NB4 (cell line): ENCODE data around the gene TYRO3.

Experiments
- POLR2A ChIP-seq: IDR thresholded peaks from 2 replicates; pipeline ENCODE4 v1.6.1; 2011; ENCODE audit warnings: mild to moderate bottlenecking; ENCODE audit not compliant: insufficient read length; ENCODE audit errors: extremely low read depth
- TF ChIP-seq, protein P1 (sequence below): IDR thresholded peaks from one replicate; pipeline ENCODE4 v1.5.1; 2012; ENCODE audit warnings: low read depth, low read length

DNA sequence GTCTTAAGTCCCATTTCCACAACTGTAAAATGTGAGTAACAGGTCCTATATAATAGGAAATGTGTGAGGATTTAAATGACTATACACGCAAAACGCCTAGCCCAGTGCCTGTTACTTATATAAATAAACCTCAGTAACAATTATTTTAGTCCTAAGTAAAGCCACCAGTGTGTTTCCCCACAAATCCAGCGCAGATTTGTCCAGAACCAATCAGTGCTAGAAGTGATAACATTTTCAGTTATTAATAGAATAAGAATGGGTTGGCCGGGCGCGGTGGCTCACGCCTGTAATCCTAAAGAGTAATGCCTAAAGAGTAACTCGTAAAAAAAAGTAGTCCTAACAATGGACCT lies 15.5 kb upstream of the TYRO3 start:
- TF ChIP-seq, protein P1, sequence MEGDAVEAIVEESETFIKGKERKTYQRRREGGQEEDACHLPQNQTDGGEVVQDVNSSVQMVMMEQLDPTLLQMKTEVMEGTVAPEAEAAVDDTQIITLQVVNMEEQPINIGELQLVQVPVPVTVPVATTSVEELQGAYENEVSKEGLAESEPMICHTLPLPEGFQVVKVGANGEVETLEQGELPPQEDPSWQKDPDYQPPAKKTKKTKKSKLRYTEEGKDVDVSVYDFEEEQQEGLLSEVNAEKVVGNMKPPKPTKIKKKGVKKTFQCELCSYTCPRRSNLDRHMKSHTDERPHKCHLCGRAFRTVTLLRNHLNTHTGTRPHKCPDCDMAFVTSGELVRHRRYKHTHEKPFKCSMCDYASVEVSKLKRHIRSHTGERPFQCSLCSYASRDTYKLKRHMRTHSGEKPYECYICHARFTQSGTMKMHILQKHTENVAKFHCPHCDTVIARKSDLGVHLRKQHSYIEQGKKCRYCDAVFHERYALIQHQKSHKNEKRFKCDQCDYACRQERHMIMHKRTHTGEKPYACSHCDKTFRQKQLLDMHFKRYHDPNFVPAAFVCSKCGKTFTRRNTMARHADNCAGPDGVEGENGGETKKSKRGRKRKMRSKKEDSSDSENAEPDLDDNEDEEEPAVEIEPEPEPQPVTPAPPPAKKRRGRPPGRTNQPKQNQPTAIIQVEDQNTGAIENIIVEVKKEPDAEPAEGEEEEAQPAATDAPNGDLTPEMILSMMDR: no peak
- TF ChIP-seq POLR2A: no peak
